KOPT-K1 (cell line): ENCODE measurements around the gene NOBOX.
"Not testable (repeated sequence)": the region's sequence is repeated elsewhere in the genome, so short reads cannot be mapped to it uniquely, and the experiment has no call there.

Source experiments
- H3K27ac ChIP-seq: fragments of 200-600 bp; sonication (generic); 2 replicates; pipeline ENCODE4 v1.5.1; 2016; ENCODE audit warnings: antibody characterized with exemption, mild to moderate bottlenecking, low read depth, low read length; ENCODE audit not compliant: poor library complexity, severe bottlenecking
- H3K36me3 ChIP-seq: fragments of 200-600 bp; sonication (generic); 2 replicates; pipeline ENCODE4 v1.5.1; 2017; ENCODE audit warnings: antibody characterized with exemption, mild to moderate bottlenecking, low read length, moderate library complexity; ENCODE audit not compliant: insufficient read depth
- H3K9me3 ChIP-seq: fragments of 200-600 bp; sonication (generic); 2 replicates; pipeline ENCODE4 v1.5.1; 2017; ENCODE audit warnings: antibody characterized with exemption, low read length, mild to moderate bottlenecking; ENCODE audit not compliant: insufficient read depth, poor library complexity, severe bottlenecking

Gene NOBOX

GRCh38 chr7:144369221-144369620 lies 34.3 kb downstream of the NOBOX start:
- not testable (repeated sequence) for H3K36me3 ChIP-seq, H3K9me3 ChIP-seq, H3K27ac ChIP-seq

GRCh38 chr7:144367250-144367649 lies 36.2 kb downstream of the NOBOX start:
- not testable (repeated sequence) for H3K27ac ChIP-seq, H3K9me3 ChIP-seq, H3K36me3 ChIP-seq

GRCh38 chr7:144365523-144365922 lies 38.0 kb downstream of the NOBOX start:
- not testable (repeated sequence) for H3K9me3 ChIP-seq, H3K36me3 ChIP-seq, H3K27ac ChIP-seq

- H3K36me3 ChIP-seq, H3K27ac ChIP-seq, H3K9me3 ChIP-seq: not testable (repeated sequence)
These were observed 41.4 kb downstream of the NOBOX start for GRCh38 chr7:144362061-144362460.

GRCh38 chr7:144356860-144357259 lies 46.6 kb downstream of the NOBOX start:
- H3K36me3 ChIP-seq, H3K9me3 ChIP-seq, H3K27ac ChIP-seq: not testable (repeated sequence)

- not testable (repeated sequence) for H3K9me3 ChIP-seq, H3K36me3 ChIP-seq, H3K27ac ChIP-seq
These were observed 47.3 kb downstream of the NOBOX start for GRCh38 chr7:144356185-144356584.

GRCh38 chr7:144355176-144355822 lies 48.2 kb downstream of the NOBOX start, which contains the start of gene ARHGEF5:
Gene ARHGEF5 (plus strand): TSS chr7:144355402. CDS start chr7:144362670, 7,268 bp downstream.
- H3K36me3 ChIP-seq, H3K9me3 ChIP-seq, H3K27ac ChIP-seq: not testable (repeated sequence)

GRCh38 chr7:144351667-144352066 lies 51.8 kb downstream of the NOBOX start:
- H3K36me3 ChIP-seq, H3K27ac ChIP-seq, H3K9me3 ChIP-seq: not testable (repeated sequence)

GRCh38 chr7:144348625-144349024 lies 54.9 kb downstream of the NOBOX start:
- not testable (repeated sequence) for H3K27ac ChIP-seq, H3K36me3 ChIP-seq, H3K9me3 ChIP-seq
